ENCODE measurements around the gene KIF26B.
"Not testable (repeated sequence)": the region's sequence is repeated elsewhere in the genome, so short reads cannot be mapped to it uniquely, and the experiment has no call there.

Gene KIF26B

GRCh38 chr1:245154429-245155271, at the start of gene KIF26B:
TSS of gene KIF26B (plus strand) at chr1:245154985. CDS start at chr1:245155425, 440 bp downstream.
- no peak for DNase-seq (ENCODE audit: low read depth in 4 of 4, low spot score in 1 of 4)

- DNase-seq (ENCODE audit: low read depth in 4 of 4, low spot score in 1 of 4): no peak
These were observed 49.7 kb upstream of the KIF26B start for GRCh38 chr1:245105042-245105441.

- DNase-seq (ENCODE audit: low read depth in 4 of 4, low spot score in 1 of 4): no peak
These were observed 48.9 kb upstream of the KIF26B start for GRCh38 chr1:245105815-245106410.

- DNase-seq (ENCODE audit: low read depth in 4 of 4, low spot score in 1 of 4): no peak
These were observed 47.0 kb upstream of the KIF26B start for GRCh38 chr1:245107776-245108114.

- DNase-seq (ENCODE audit: low read depth in 4 of 4, low spot score in 1 of 4): no peak
These were observed 46.5 kb upstream of the KIF26B start for GRCh38 chr1:245108246-245108645.

- DNase-seq (ENCODE audit: low read depth in 4 of 4, low spot score in 1 of 4): no peak
These were observed 45.9 kb upstream of the KIF26B start for GRCh38 chr1:245108909-245109308.

- DNase-seq (ENCODE audit: low read depth in 4 of 4, low spot score in 1 of 4): no peak
These were observed 44.4 kb upstream of the KIF26B start for GRCh38 chr1:245110406-245110805.

GRCh38 chr1:245111073-245111472, 43.7 kb upstream of the KIF26B start:
- no peak for DNase-seq (ENCODE audit: low read depth in 4 of 4, low spot score in 1 of 4)

GRCh38 chr1:245113649-245114048, 41.1 kb upstream of the KIF26B start:
- no peak for DNase-seq (ENCODE audit: low read depth in 4 of 4, low spot score in 1 of 4)

GRCh38 chr1:245116131-245116530, 38.7 kb upstream of the KIF26B start:
- DNase-seq (ENCODE audit: low read depth in 4 of 4, low spot score in 1 of 4): no peak

- no peak for DNase-seq (ENCODE audit: low read depth in 4 of 4, low spot score in 1 of 4)
These were observed 38.0 kb upstream of the KIF26B start for GRCh38 chr1:245116751-245117150.

- DNase-seq (ENCODE audit: low read depth in 4 of 4, low spot score in 1 of 4): no peak
These were observed 36.7 kb upstream of the KIF26B start for GRCh38 chr1:245118066-245118465.

GRCh38 chr1:245118806-245119205, 36.0 kb upstream of the KIF26B start:
- no peak for DNase-seq (ENCODE audit: low read depth in 4 of 4, low spot score in 1 of 4)

GRCh38 chr1:245121523-245121922, 33.3 kb upstream of the KIF26B start:
- no peak for DNase-seq (ENCODE audit: low read depth in 4 of 4, low spot score in 1 of 4)

GRCh38 chr1:245124241-245124640, 30.5 kb upstream of the KIF26B start:
- DNase-seq (ENCODE audit: low read depth in 4 of 4, low spot score in 1 of 4): no peak

GRCh38 chr1:245124644-245125043, 30.1 kb upstream of the KIF26B start:
- DNase-seq (ENCODE audit: low read depth in 4 of 4, low spot score in 1 of 4): no peak

- DNase-seq (ENCODE audit: low read depth in 4 of 4, low spot score in 1 of 4): no peak
These were observed 28.3 kb upstream of the KIF26B start for GRCh38 chr1:245126530-245126929.

GRCh38 chr1:245128381-245129101, 26.2 kb upstream of the KIF26B start:
- DNase-seq (ENCODE audit: low read depth in 4 of 4, low spot score in 1 of 4): no peak

- DNase-seq (ENCODE audit: low read depth in 4 of 4, low spot score in 1 of 4): no peak
These were observed 25.2 kb upstream of the KIF26B start for GRCh38 chr1:245129319-245130240.

- not testable (repeated sequence) for DNase-seq (ENCODE audit: low read depth in 4 of 4, low spot score in 1 of 4)
These were observed 24.3 kb upstream of the KIF26B start for GRCh38 chr1:245130281-245131025.

Data from stimulated activated CD4-positive, alpha-beta T cell treated with anti-CD3 and anti-CD28 coated beads, Interleukin-1b, Interleukin-23, amount 100 ng/mL, for 24 hours (primary cell).